Measurements from ENCODE around the gene RBBP4.

- no peak for TF ChIP-seq CTCF (IDR thresholded peaks at IDR 0.05)
- TF ChIP-seq EZH2 (IDR thresholded peaks at IDR 0.05; ENCODE audit: borderline replicate concordance, insufficient read depth, low read depth, low read length, poor library complexity, severe bottlenecking) = no peak
These were observed 24.8 kb upstream of the RBBP4 start for GRCh38 chr1:32626176-32626575.

Measured in B cell (primary cell).